RWPE2 (cell line): Measurements from ENCODE around the gene MINDY2.

Source experiments
- ATAC-seq: fragments of 200-7000 bp; cut with Tn5 transposase; 3 replicates; pipeline ENCODE4 v1.9.1; 2021; ENCODE audit warnings: low read depth
- DNase-seq: peaks from one replicate; pipeline ENCODE4 v3.0.0-alpha.2; 2020; ENCODE audit warnings: low spot score
- H3K27ac ChIP-seq: fragments of 450-650 bp; 2 replicates; pipeline ENCODE4 v1.5.1; 2017; ENCODE audit warnings: mild to moderate bottlenecking; ENCODE audit not compliant: poor library complexity, severe bottlenecking
- H3K27me3 ChIP-seq: fragments of 250-450 bp; sonication (Bioruptor Pico); 2 replicates; pipeline ENCODE4 v1.5.1; 2021; ENCODE audit warnings: mild to moderate bottlenecking, moderate library complexity; ENCODE audit not compliant: insufficient read depth, poor library complexity, severe bottlenecking
- H3K36me3 ChIP-seq: fragments of 250-450 bp; sonication (Bioruptor Pico); 2 replicates; pipeline ENCODE4 v1.5.1; 2020; ENCODE audit warnings: low read depth, mild to moderate bottlenecking, moderate library complexity
- H3K4me1 ChIP-seq: fragments of 250-450 bp; sonication (Bioruptor Pico); 2 replicates; pipeline ENCODE4 v1.5.1; 2021; ENCODE audit warnings: mild to moderate bottlenecking, moderate library complexity; ENCODE audit not compliant: insufficient read depth, poor library complexity, severe bottlenecking
- H3K4me3 ChIP-seq: fragments of 250-450 bp; sonication (Bioruptor Pico); 2 replicates; pipeline ENCODE4 v1.5.1; 2021; ENCODE audit warnings: mild to moderate bottlenecking, moderate library complexity; ENCODE audit not compliant: severe bottlenecking
- H3K9me3 ChIP-seq: fragments of 250-450 bp; sonication (Bioruptor Pico); 2 replicates; pipeline ENCODE4 v1.5.1; 2021; ENCODE audit warnings: mild to moderate bottlenecking, moderate library complexity; ENCODE audit not compliant: severe bottlenecking
- CTCF ChIP-seq: fragments of 450-650 bp; IDR thresholded peaks from one replicate; pipeline ENCODE4 v1.5.1; 2017; ENCODE audit warnings: mild to moderate bottlenecking, moderate library complexity; ENCODE audit not compliant: poor library complexity, severe bottlenecking

Gene MINDY2

GRCh38 chr15:58886921-58887320 lies 115.8 kb downstream of the MINDY2 start:
- DNase-seq (no peak), ATAC-seq (no peak)
- peaks cover 100% of the 10 kb centered on the region for H3K36me3 ChIP-seq

GRCh38 chr15:58889363-58889762 lies 118.3 kb downstream of the MINDY2 start:
- Histone ChIP-seq H3K27me3 (no peaks in the 10 kb centered on the region), H3K4me3 (no peak overlapping the region), H3K27ac (no peak overlapping the region), H3K36me3 (peaks cover 100% of the 10 kb centered on the region), H3K9me3 (no peaks in the 10 kb centered on the region), H3K4me1 (no peaks in the 10 kb centered on the region)
- no peak for DNase-seq
- no peak for ATAC-seq
- no peak for TF ChIP-seq CTCF

More at GRCh38 chr15:58886921-58887320, 115.8 kb downstream of the MINDY2 start:
- no peaks in the 10 kb centered on the region for H3K9me3 ChIP-seq
- no peak overlapping the region for H3K27ac ChIP-seq
- no peaks in the 10 kb centered on the region for H3K27me3 ChIP-seq
- H3K4me1 ChIP-seq: no peaks in the 10 kb centered on the region
- H3K4me3 ChIP-seq: no peak overlapping the region
- no peak for TF ChIP-seq CTCF

GRCh38 chr15:58898150-58898680 lies 127.1 kb downstream of the MINDY2 start:
- Histone ChIP-seq H3K4me1 (no peaks in the 10 kb centered on the region), H3K36me3 (peaks cover 90% of the 10 kb centered on the region), H3K9me3 (no peaks in the 10 kb centered on the region), H3K4me3 (no peak overlapping the region), H3K27me3 (no peaks in the 10 kb centered on the region), H3K27ac (no peak overlapping the region)
- DNase-seq (no peak), ATAC-seq (no peak)
- no peak for TF ChIP-seq CTCF

GRCh38 chr15:58900631-58901030 lies 129.5 kb downstream of the MINDY2 start:
- no peaks in the 10 kb centered on the region for H3K9me3 ChIP-seq
- no peak for TF ChIP-seq CTCF
- ATAC-seq (no peak), DNase-seq (no peak)
- no peak overlapping the region for H3K27ac ChIP-seq
- no peaks in the 10 kb centered on the region for H3K4me1 ChIP-seq
- H3K27me3 ChIP-seq: no peaks in the 10 kb centered on the region
- no peak overlapping the region for H3K4me3 ChIP-seq
- peaks cover 90% of the 10 kb centered on the region for H3K36me3 ChIP-seq

GRCh38 chr15:58908550-58909309 lies 137.6 kb downstream of the MINDY2 start:
- no peak overlapping the region for H3K4me3 ChIP-seq
- no peak overlapping the region for H3K27ac ChIP-seq
- ATAC-seq: no peak
- H3K27me3 ChIP-seq: no peaks in the 10 kb centered on the region
- H3K36me3 ChIP-seq: peaks cover 85% of the 10 kb centered on the region
- no peak for TF ChIP-seq CTCF
- DNase-seq: no peak
- H3K4me1 ChIP-seq: no peaks in the 10 kb centered on the region
- H3K9me3 ChIP-seq: no peaks in the 10 kb centered on the region
